ENCODE results near the gene FMN2. TPM values are rescaled to one million over a fixed set of nuclear protein-coding genes. Genes with fewer than 3 reads are reported as not detected.

Gene FMN2
- total RNA-seq, 1 experiment from 2014 or later, result 0.59 TPM

DNA sequence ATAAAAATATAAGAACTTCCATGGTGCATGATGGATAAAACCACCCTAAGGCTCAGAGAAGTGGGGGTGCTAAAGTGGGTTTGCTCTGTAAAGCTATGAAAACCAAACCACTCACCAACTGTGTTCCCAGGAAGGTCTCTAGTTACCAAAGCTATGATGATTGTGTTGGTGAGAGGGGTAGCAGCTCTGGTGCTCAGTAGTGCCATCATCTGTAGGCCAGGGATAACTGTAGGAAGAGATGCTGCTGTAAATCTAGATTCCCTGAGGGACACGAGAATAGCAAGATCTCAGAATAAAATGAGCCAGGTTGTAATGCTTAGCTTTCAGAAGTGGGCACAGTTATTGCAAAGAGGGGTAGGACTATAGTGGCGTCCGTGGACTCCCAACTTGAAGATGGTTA lies 395.8 kb downstream of the FMN2 start:
- Histone ChIP-seq H2BK20ac (ENCODE audit: low read depth, low read length, poor library complexity, severe bottlenecking) (no peak overlapping the region), H3K23me2 (ENCODE audit: insufficient read length, low read depth, low read length, poor library complexity, severe bottlenecking) (no peaks in the 10 kb centered on the region), H2BK12ac (ENCODE audit: insufficient read length, low read depth, low read length) (no peak overlapping the region), H2AK5ac (ENCODE audit: insufficient read length, low read length) (no peak overlapping the region), H3K9ac (ENCODE audit: extremely low read depth, insufficient read length, low read length) (no peak overlapping the region), H3T11ph (ENCODE audit: low read length) (no peak overlapping the region), H3K27ac (ENCODE audit: insufficient read length, low read depth, low read length) (no peak overlapping the region), H4K91ac (ENCODE audit: insufficient read length, low read depth, low read length) (no peak overlapping the region), H3K27me3 (ENCODE audit: insufficient read depth, low read length) (no peaks in the 10 kb centered on the region), H3K4me2 (ENCODE audit: insufficient read depth, insufficient read length, low read length) (no peak overlapping the region), H3K56ac (ENCODE audit: insufficient read length, low read depth, low read length) (no peak overlapping the region), H4K8ac (replicated peaks; ENCODE audit: insufficient read length, low read depth, low read length) (no peak overlapping the region), H3K18ac (ENCODE audit: insufficient read length, low read depth, low read length) (no peak overlapping the region), H2BK15ac (ENCODE audit: low read depth, low read length) (no peak overlapping the region), H3K79me1 (ENCODE audit: insufficient read depth, low read depth, low read length, poor library complexity, severe bottlenecking) (no peaks in the 10 kb centered on the region), H3K79me2 (ENCODE audit: insufficient read depth, low read length) (no peaks in the 10 kb centered on the region), H2BK120ac (ENCODE audit: low read depth, low read length, poor library complexity, severe bottlenecking) (no peak overlapping the region), H4K5ac (ENCODE audit: insufficient read length, low read depth, low read length) (no peak overlapping the region), H3K4ac (ENCODE audit: low read depth, low read length) (no peak overlapping the region), H3K14ac (ENCODE audit: insufficient read depth, low read length) (no peak overlapping the region), H3K4me1 (ENCODE audit: insufficient read depth, low read length) (peaks cover 4% of the 10 kb centered on the region; the same call in 1 of the 2 replicates), H3K23ac (ENCODE audit: insufficient read length, low read depth, low read length) (no peak overlapping the region), H3K9me3 (ENCODE audit: control insufficient read depth, low read depth, low read length) (no peaks in the 10 kb centered on the region), H2AFZ (ENCODE audit: low read length) (no peak overlapping the region), H4K20me1 (ENCODE audit: control insufficient read depth, insufficient read depth, insufficient read length) (no peaks in the 10 kb centered on the region), H2BK5ac (ENCODE audit: insufficient read length, low read length) (no peak overlapping the region)
- Mint-ChIP-seq H3K4me3 (no peak overlapping the region), H3K4me1 (peaks cover 6 to 12% of the 10 kb centered on the region in 2 experiments), H3K36me3 (ENCODE audit: insufficient read depth in 1 of 3, low read depth in 3 of 3) (no peaks in the 10 kb centered on the region), H3K27ac (no peak overlapping the region), H3K9me3 (no peaks in the 10 kb centered on the region), H3K27me3 (ENCODE audit: low read depth) (peaks cover 27% of the 10 kb centered on the region)
- TF ChIP-seq, protein P1, sequence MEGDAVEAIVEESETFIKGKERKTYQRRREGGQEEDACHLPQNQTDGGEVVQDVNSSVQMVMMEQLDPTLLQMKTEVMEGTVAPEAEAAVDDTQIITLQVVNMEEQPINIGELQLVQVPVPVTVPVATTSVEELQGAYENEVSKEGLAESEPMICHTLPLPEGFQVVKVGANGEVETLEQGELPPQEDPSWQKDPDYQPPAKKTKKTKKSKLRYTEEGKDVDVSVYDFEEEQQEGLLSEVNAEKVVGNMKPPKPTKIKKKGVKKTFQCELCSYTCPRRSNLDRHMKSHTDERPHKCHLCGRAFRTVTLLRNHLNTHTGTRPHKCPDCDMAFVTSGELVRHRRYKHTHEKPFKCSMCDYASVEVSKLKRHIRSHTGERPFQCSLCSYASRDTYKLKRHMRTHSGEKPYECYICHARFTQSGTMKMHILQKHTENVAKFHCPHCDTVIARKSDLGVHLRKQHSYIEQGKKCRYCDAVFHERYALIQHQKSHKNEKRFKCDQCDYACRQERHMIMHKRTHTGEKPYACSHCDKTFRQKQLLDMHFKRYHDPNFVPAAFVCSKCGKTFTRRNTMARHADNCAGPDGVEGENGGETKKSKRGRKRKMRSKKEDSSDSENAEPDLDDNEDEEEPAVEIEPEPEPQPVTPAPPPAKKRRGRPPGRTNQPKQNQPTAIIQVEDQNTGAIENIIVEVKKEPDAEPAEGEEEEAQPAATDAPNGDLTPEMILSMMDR (conservative IDR thresholded peaks at IDR 0.05), result peak; percentile 31; the same call in 2 of the 3 replicates
- DNase-seq, result no peak
- no CpG with 5 or more reads among the region's 3 CpGs for WGBS (ENCODE audit: extremely low coverage, insufficient read length, low lambda C conversion rate)
